Measurements from ENCODE around the gene PTPRE. TPM values are rescaled to one million over a fixed set of nuclear protein-coding genes. Genes with fewer than 3 reads are reported as not detected.

Gene PTPRE
- total and polyA plus RNA-seq, 9 donors = 2.1 to 15.5 (median 6.9) TPM

GRCh38 chr10:128003521-128003920, 96.6 kb downstream of the PTPRE start:
- Histone ChIP-seq H3K4me1 (ENCODE audit: insufficient read depth) (no peaks in the 10 kb centered on the region), H3K9me3 (no peaks in the 10 kb centered on the region), H3K27me3 (no peaks in the 10 kb centered on the region), H3K36me3 (no peaks in the 10 kb centered on the region), H3K27ac (no peak overlapping the region), H3K4me3 (no peak overlapping the region)
- no peak for DNase-seq
- 69 to 80% (median 75%) methylated on average over 7 of the region's 7 CpGs for WGBS, 3 donors
- TF ChIP-seq CTCF (IDR thresholded peaks at IDR 0.05) (no peak), POLR2A (IDR thresholded peaks at IDR 0.05) (no peak), EP300 (IDR thresholded peaks at IDR 0.05) (no peak)
- intact Hi-C loops (cut with DNase I) = no loop called here

GRCh38 chr10:128005858-128006257, 99.0 kb downstream of the PTPRE start:
- 79 to 90% (median 81%) methylated on average over 1 of the region's 1 CpG for WGBS, 3 donors
- DNase-seq = no peak

GRCh38 chr10:128007056-128007455, 100.2 kb downstream of the PTPRE start:
- H3K27ac ChIP-seq = no peak overlapping the region
- DNase-seq = no peak
- intact Hi-C loops (cut with DNase I) = no loop called here
- no peak overlapping the region for H3K4me3 ChIP-seq
- 90 to 100% (median 98%) methylated on average over 1 of the region's 1 CpG for WGBS, 3 donors
- TF ChIP-seq CTCF (IDR thresholded peaks at IDR 0.05) (no peak), POLR2A (IDR thresholded peaks at IDR 0.05) (no peak), EP300 (IDR thresholded peaks at IDR 0.05) (no peak)
- H3K36me3 ChIP-seq = no peaks in the 10 kb centered on the region
- H3K9me3 ChIP-seq = no peaks in the 10 kb centered on the region
- no peaks in the 10 kb centered on the region for H3K4me1 ChIP-seq (ENCODE audit: insufficient read depth)
- H3K27me3 ChIP-seq = no peaks in the 10 kb centered on the region

More at GRCh38 chr10:128005858-128006257, 99.0 kb downstream of the PTPRE start:
- H3K27me3 ChIP-seq = no peaks in the 10 kb centered on the region
- H3K9me3 ChIP-seq = no peaks in the 10 kb centered on the region
- no peak overlapping the region for H3K27ac ChIP-seq
- H3K36me3 ChIP-seq = no peaks in the 10 kb centered on the region
- H3K4me1 ChIP-seq (ENCODE audit: insufficient read depth) = no peaks in the 10 kb centered on the region
- intact Hi-C loops (cut with DNase I) = no loop called here
- no peak overlapping the region for H3K4me3 ChIP-seq
- no peak for TF ChIP-seq EP300 (IDR thresholded peaks at IDR 0.05)
- TF ChIP-seq POLR2A (IDR thresholded peaks at IDR 0.05) = no peak
- TF ChIP-seq CTCF (IDR thresholded peaks at IDR 0.05) = no peak

GRCh38 chr10:128007971-128008370, 101.1 kb downstream of the PTPRE start:
- intact Hi-C loops (cut with DNase I) = no loop called here
- no peak for DNase-seq
- H3K27ac ChIP-seq = no peak overlapping the region

More at GRCh38 chr10:128007971-128008370, 101.1 kb downstream of the PTPRE start:
- H3K9me3 ChIP-seq = no peaks in the 10 kb centered on the region
- no peaks in the 10 kb centered on the region for H3K4me1 ChIP-seq (ENCODE audit: insufficient read depth)
- 67 to 74% (median 67%) methylated on average over 7 of the region's 7 CpGs for WGBS, 3 donors
- no peaks in the 10 kb centered on the region for H3K36me3 ChIP-seq
- no peaks in the 10 kb centered on the region for H3K27me3 ChIP-seq
- no peak overlapping the region for H3K4me3 ChIP-seq
- TF ChIP-seq POLR2A (IDR thresholded peaks at IDR 0.05) (no peak), EP300 (IDR thresholded peaks at IDR 0.05) (no peak), CTCF (IDR thresholded peaks at IDR 0.05) (no peak)
